HepG2 (cell line): Measurements from ENCODE around the gene ZC3H18. TPM values are rescaled to one million over a fixed set of nuclear protein-coding genes. Genes with fewer than 3 reads are reported as not detected.

Experiments used
- AGO1 ChIP-seq: fragments of 200-400 bp; formaldehyde crosslinking; IDR thresholded peaks from 2 replicates; pipeline ENCODE4 v1.6.1; 2017; ENCODE audit warnings: mild to moderate bottlenecking, low read depth, low read length, moderate library complexity; ENCODE audit not compliant: poor library complexity, severe bottlenecking
- AGO2 ChIP-seq: fragments of 200-400 bp; formaldehyde crosslinking; optimal IDR thresholded peaks from 2 replicates; pipeline ENCODE3; 2017; ENCODE audit warnings: mild to moderate bottlenecking, low read depth, low read length, moderate library complexity
- CEBPG ChIP-seq: IDR thresholded peaks from 2 replicates; pipeline ENCODE4 v1.6.1; 2016
- DMTF1 ChIP-seq: sonication (generic); formaldehyde crosslinking; IDR thresholded peaks from 2 replicates; pipeline ENCODE4 v1.4.0; 2020; ENCODE audit warnings: mild to moderate bottlenecking, missing genetic modification reagents
- GABPB1 ChIP-seq: IDR thresholded peaks from 2 replicates; pipeline ENCODE4 v1.6.1; 2016; ENCODE audit warnings: mild to moderate bottlenecking, missing genetic modification reagents, moderate library complexity, missing compliant biosample characterization
- HDAC2 ChIP-seq: sonication (generic); formaldehyde crosslinking; IDR thresholded peaks from 2 replicates; pipeline ENCODE4 v1.4.0; 2020; ENCODE audit warnings: missing genetic modification reagents
- HINFP ChIP-seq: sonication (generic); formaldehyde crosslinking; IDR thresholded peaks from 2 replicates; pipeline ENCODE4 v1.4.0; 2020; ENCODE audit warnings: low read depth, mild to moderate bottlenecking, missing genetic modification reagents
- HMG20A ChIP-seq: IDR thresholded peaks from 2 replicates; pipeline ENCODE4 v1.6.1; 2016; ENCODE audit warnings: borderline replicate concordance
- HNF4A ChIP-seq: sonication (generic); formaldehyde crosslinking; IDR thresholded peaks from 2 replicates; pipeline ENCODE4 v1.4.0; 2020; ENCODE audit warnings: missing genetic modification reagents
- IRF1 ChIP-seq: sonication (generic); formaldehyde crosslinking; IDR thresholded peaks from 2 replicates; pipeline ENCODE4 v1.4.0; 2020; ENCODE audit warnings: low read depth, mild to moderate bottlenecking, missing genetic modification reagents
- KLF11 ChIP-seq: IDR thresholded peaks from 2 replicates; pipeline ENCODE4 v1.6.1; 2016; ENCODE audit warnings: missing compliant biosample characterization
- MLLT10 ChIP-seq: sonication (generic); formaldehyde crosslinking; IDR thresholded peaks from 2 replicates; pipeline ENCODE4 v1.4.0; 2020; ENCODE audit warnings: missing genetic modification reagents
- NFYB ChIP-seq: sonication (generic); formaldehyde crosslinking; IDR thresholded peaks from 2 replicates; pipeline ENCODE4 v1.4.0; 2020; ENCODE audit warnings: missing genetic modification reagents
- TBP ChIP-seq: sonication (generic); formaldehyde crosslinking; IDR thresholded peaks from 2 replicates; pipeline ENCODE4 v1.5.0; 2020; ENCODE audit warnings: missing genetic modification reagents
- TRAFD1 ChIP-seq: sonication (generic); formaldehyde crosslinking; IDR thresholded peaks from 2 replicates; pipeline ENCODE4 v1.5.1; 2020; ENCODE audit warnings: missing genetic modification reagents, mild to moderate bottlenecking, borderline replicate concordance
- ZBTB33 ChIP-seq: sonication (generic); formaldehyde crosslinking; IDR thresholded peaks from 2 replicates; pipeline ENCODE4 v1.4.0; 2020; ENCODE audit warnings: missing genetic modification reagents
- ZNF12 ChIP-seq: sonication (generic); formaldehyde crosslinking; IDR thresholded peaks from 2 replicates; pipeline ENCODE4 v1.5.0; 2020; ENCODE audit warnings: missing genetic modification reagents
- ZNF484 ChIP-seq: sonication (generic); formaldehyde crosslinking; IDR thresholded peaks from 2 replicates; pipeline ENCODE4 v1.5.1; 2020; ENCODE audit warnings: mild to moderate bottlenecking, low read depth, missing genetic modification reagents, borderline replicate concordance
- ZNF510 ChIP-seq: sonication (generic); formaldehyde crosslinking; IDR thresholded peaks from 2 replicates; pipeline ENCODE4 v1.4.0; 2020; ENCODE audit warnings: low read depth, mild to moderate bottlenecking, missing genetic modification reagents
- ZNF543 ChIP-seq: sonication (generic); formaldehyde crosslinking; IDR thresholded peaks from 2 replicates; pipeline ENCODE4 v1.4.0; 2020; ENCODE audit warnings: mild to moderate bottlenecking, missing genetic modification reagents
- ZNF570 ChIP-seq: sonication (generic); formaldehyde crosslinking; IDR thresholded peaks from 2 replicates; pipeline ENCODE4 v1.4.0; 2020; ENCODE audit warnings: mild to moderate bottlenecking, missing genetic modification reagents, borderline replicate concordance
- ZSCAN25 ChIP-seq: sonication (generic); formaldehyde crosslinking; IDR thresholded peaks from 2 replicates; pipeline ENCODE4 v1.8.0; 2022; ENCODE audit warnings: mild to moderate bottlenecking, missing genetic modification reagents
- polyA plus RNA-seq, 8 experiments: library from polyadenylated mRNA; depleted of rRNA in 3 of 8; stranded (reverse) in 7 of 8; unstranded in 1 of 8; fragments of >200 nt; fragmentation: Illumina TruSeq in 4 of 8; extraction: Trizol in 4 of 8; gene quantifications; 2 replicates each; pipeline versions ENCODE4 v1.2.1 to v1.2.3, GENCODE V29; 2011 to 2016; ENCODE audit warnings: low read depth in 4 of 8, missing spikeins in 1 of 8, mixed read lengths in 1 of 8; ENCODE audit not compliant: insufficient read depth in 1 of 8
- total RNA-seq, 5 experiments: library from RNA; depleted of rRNA; stranded (reverse); fragments of >200 nt; fragmentation: Illumina TruSeq; extraction: Trizol; gene quantifications; 2 replicates each; pipeline ENCODE4 v1.2.3, GENCODE V29; 2016; ENCODE audit warnings: low read depth in 1 of 5

Gene ZC3H18
- total and polyA plus RNA-seq, 2 of the 13 experiments (the other 11 are each of a cell fraction or from before 2014, with no cell fraction given): 11.2 to 27.4 TPM

- peak; percentile 38 for TF ChIP-seq ZSCAN25 (CRISPR knock-in tag)
- peak; percentile 64; the same call in 1 of the 2 replicates for TF ChIP-seq ZNF543 (CRISPR knock-in tag)
- TF ChIP-seq ZNF510 (CRISPR knock-in tag): peak; percentile 57; the same call in 1 of the 2 replicates
- TF ChIP-seq CEBPG (CRISPR knock-in tag): no peak
- peak; percentile 54 for TF ChIP-seq HDAC2 (CRISPR knock-in tag)
- TF ChIP-seq ZNF484: no peak; the same call in 1 of the 2 replicates
- TF ChIP-seq MLLT10 (CRISPR knock-in tag): no peak
- no peak for TF ChIP-seq IRF1 (CRISPR knock-in tag)
- TF ChIP-seq TBP (CRISPR knock-in tag): no peak
- TF ChIP-seq AGO1: peak; percentile 74
- no peak for TF ChIP-seq ZBTB33 (CRISPR knock-in tag)
- peak; percentile 48; the same call in 1 of the 2 replicates for TF ChIP-seq HNF4A (CRISPR knock-in tag)
- TF ChIP-seq ZNF570 (CRISPR knock-in tag): no peak
- 0 out of 2 replicates have a peak, but pooled peaks have one; percentile 77 for TF ChIP-seq KLF11 (CRISPR knock-in tag)
- TF ChIP-seq GABPB1: peak; percentile 89
- TF ChIP-seq NFYB (CRISPR knock-in tag): peak; percentile 100
- TF ChIP-seq AGO2: peak; percentile 85
- peak; percentile 98 for TF ChIP-seq HINFP
- TF ChIP-seq ZNF12 (CRISPR knock-in tag): 0 out of 2 replicates have a peak, but pooled peaks have one; percentile 30
- TF ChIP-seq HMG20A (CRISPR knock-in tag): no peak
- no peak for TF ChIP-seq TRAFD1 (CRISPR knock-in tag)
- no peak for TF ChIP-seq DMTF1 (CRISPR knock-in tag)
Measured at GRCh38 chr16:88662843-88663606, 92.8 kb downstream of the ZC3H18 start, which contains the start of gene MVD (continued).
